Uterus (tissue), 2 donors: Measurements from ENCODE around the gene RBM26.

Experiments used
- POLR2A ChIP-seq, 2 donors: fragments of 450-650 bp; IDR thresholded peaks; one replicate each; pipeline ENCODE4 v1.6.1; 2016; ENCODE audit warnings: antibody characterized with exemption in 2 of 2, mild to moderate bottlenecking in 1 of 2, moderate library complexity in 1 of 2
- TF ChIP-seq, protein P1 (sequence below), 4 experiments: fragments of 200-600 bp in 2 of 4; fragments of 450-650 bp in 2 of 4; sonication (generic) in 2 of 4; IDR thresholded peaks; one replicate each; pipeline ENCODE4 v1.5.1; 2016 to 2019; ENCODE audit warnings: antibody characterized with exemption in 4 of 4, mild to moderate bottlenecking in 2 of 4, moderate library complexity in 1 of 4

DNA sequence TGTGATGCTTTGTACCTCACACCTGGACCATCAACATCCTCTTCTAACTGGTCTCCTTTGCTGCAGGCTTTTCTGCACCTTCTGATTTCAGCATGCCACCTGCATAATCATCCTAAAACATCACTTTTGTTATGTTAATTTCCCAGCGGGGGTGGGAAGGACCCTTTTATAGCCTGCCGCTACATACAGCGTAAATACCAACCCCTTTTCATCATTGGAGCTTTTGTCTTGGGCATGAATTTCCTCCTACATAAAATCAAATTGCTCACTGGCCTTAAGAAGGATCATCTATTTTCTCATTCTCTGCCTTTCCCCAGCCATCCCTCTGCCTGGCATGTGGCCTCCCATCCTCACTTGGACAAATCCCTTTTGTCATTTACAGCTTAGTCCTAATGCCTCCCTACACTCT lies 124.7 kb downstream of the RBM26 start:
- TF ChIP-seq, protein P1, sequence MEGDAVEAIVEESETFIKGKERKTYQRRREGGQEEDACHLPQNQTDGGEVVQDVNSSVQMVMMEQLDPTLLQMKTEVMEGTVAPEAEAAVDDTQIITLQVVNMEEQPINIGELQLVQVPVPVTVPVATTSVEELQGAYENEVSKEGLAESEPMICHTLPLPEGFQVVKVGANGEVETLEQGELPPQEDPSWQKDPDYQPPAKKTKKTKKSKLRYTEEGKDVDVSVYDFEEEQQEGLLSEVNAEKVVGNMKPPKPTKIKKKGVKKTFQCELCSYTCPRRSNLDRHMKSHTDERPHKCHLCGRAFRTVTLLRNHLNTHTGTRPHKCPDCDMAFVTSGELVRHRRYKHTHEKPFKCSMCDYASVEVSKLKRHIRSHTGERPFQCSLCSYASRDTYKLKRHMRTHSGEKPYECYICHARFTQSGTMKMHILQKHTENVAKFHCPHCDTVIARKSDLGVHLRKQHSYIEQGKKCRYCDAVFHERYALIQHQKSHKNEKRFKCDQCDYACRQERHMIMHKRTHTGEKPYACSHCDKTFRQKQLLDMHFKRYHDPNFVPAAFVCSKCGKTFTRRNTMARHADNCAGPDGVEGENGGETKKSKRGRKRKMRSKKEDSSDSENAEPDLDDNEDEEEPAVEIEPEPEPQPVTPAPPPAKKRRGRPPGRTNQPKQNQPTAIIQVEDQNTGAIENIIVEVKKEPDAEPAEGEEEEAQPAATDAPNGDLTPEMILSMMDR (IDR thresholded peaks at IDR 0.05): no peak
- no peak for TF ChIP-seq POLR2A (IDR thresholded peaks at IDR 0.05)
